ENCODE data around the gene TRPC4. TPM values are rescaled to one million over a fixed set of nuclear protein-coding genes. Genes with fewer than 3 reads are reported as not detected.

The TRPC4 gene
- polyA plus RNA-seq, 2 of the 4 experiments (the other 2 are of a cell fraction): 0.04 to 0.05 TPM

DNA sequence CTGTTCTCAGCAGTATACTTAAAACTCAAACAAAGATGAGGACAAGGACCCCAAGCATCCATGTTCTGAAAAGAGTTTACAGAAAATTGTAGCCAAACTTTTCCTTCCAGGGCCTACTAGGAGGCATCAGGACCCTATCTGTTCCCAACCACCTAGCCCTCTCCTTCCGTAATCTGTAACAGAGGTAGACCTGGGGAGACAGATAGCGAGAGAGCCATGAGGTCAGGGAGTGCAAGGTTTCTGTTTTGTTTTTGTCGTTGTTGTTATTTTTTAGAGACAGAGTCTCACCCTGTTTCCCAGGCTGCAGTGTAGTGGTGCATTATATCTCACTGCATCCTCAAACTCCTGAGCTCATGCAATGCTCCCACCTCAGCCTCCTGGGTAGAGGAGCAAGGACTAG, 187.1 kb downstream of the TRPC4 start:
- Histone ChIP-seq H3K27ac (no peak overlapping the region), H3K4me2 (no peak overlapping the region), H3K4me1 (no peaks in the 10 kb centered on the region), H3K9me3 (no peaks in the 10 kb centered on the region), H3K4me3 (no peak overlapping the region)
- ATAC-seq (no peak), DNase-seq (ENCODE audit: low read depth in 1 of 2, low spot score in 1 of 2) (no peak), FAIRE-seq (no peak)
- no peak for TF ChIP-seq CBX2 (IDR thresholded peaks at IDR 0.05; ENCODE audit: borderline replicate concordance, low read depth)
- TF ChIP-seq ZNF302 (CRISPR knock-in tag; IDR thresholded peaks at IDR 0.05): no peak
- no peak for TF ChIP-seq TFCP2L1 (CRISPR knock-in tag; IDR thresholded peaks at IDR 0.05)
- TF ChIP-seq JUN (IDR thresholded peaks at IDR 0.05): no peak
- no peak for TF ChIP-seq CHD4 (IDR thresholded peaks at IDR 0.05; ENCODE audit: borderline replicate concordance)
- TF ChIP-seq NFE2L2 (conservative IDR thresholded peaks at IDR 0.05; ENCODE audit: low read length): no peak
- no peak for TF ChIP-seq RCOR1 (IDR thresholded peaks at IDR 0.05; ENCODE audit: low read depth, low read length)
- no peak for TF ChIP-seq POLR2A (IDR thresholded peaks at IDR 0.05; ENCODE audit: low read length)
- no peak for TF ChIP-seq HDAC2 (IDR thresholded peaks at IDR 0.05)
- WGBS (ENCODE audit: missing lambda C conversion rate): 66% methylated on average over 3 of the region's 3 CpGs
- POLR2A ChIA-PET: no interaction called here
- CTCF ChIA-PET: interaction anchor here (0.7 kb wide), 1 partner anchor 43 kb away, joined by 3 read pairs; no protein-coding TSS in a partner anchor

DNA sequence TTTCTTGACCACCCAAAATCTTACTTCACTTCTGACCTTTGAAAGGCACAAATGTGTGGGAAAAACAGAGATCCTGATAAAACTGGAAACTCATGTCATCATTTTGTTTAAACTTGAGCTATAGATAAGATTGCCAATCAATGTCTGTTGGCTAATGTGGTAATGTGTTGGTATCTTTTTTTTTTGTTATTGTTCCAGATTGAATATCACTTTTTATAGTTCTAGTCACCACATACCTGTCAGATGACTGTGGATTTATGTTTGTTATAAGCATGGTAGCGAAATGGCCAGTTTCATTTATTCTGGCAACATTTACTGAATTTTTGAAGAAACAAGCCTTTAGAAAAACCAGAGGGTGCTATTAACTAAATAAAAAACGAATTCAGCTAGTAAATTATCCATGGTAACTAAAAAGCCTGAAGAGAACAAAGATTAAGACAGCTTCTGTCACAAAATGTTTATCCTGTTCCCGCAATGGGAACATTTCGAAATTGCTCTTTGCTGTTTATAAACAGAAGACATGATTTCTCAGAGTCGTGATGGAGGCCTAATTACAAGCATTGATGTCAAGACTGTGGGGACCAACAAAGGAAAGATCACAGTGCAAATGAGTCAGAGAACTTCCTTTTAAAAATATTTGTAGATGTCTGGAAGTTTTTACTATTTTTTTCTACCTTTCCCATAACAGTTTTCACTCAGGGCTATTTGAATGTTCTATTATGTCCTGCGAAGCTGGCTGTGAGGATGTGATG, 188.1 kb downstream of the TRPC4 start:
- Histone ChIP-seq H3K4me1 (no peaks in the 10 kb centered on the region), H3K9me3 (no peaks in the 10 kb centered on the region), H3K4me3 (no peak overlapping the region), H3K27ac (no peak overlapping the region), H3K4me2 (no peak overlapping the region)
- no peak for ATAC-seq
- WGBS (ENCODE audit: missing lambda C conversion rate): 38% methylated on average over 6 of the region's 6 CpGs
- no peak for FAIRE-seq
- POLR2A ChIA-PET: no interaction called here
- CTCF ChIA-PET: interaction anchor here (0.7 kb wide), 1 partner anchor 86 kb away, joined by 3 read pairs; no protein-coding TSS in a partner anchor
- TF ChIP-seq TP53 (CRISPR knock-in tag; IDR thresholded peaks at IDR 0.05): no peak
- TF ChIP-seq FOSB (CRISPR knock-in tag; IDR thresholded peaks at IDR 0.05): no peak
- TF ChIP-seq RFX5 (IDR thresholded peaks at IDR 0.05): no peak
- no peak for TF ChIP-seq KDM5A (IDR thresholded peaks at IDR 0.05)
- TF ChIP-seq FOXS1 (CRISPR knock-in tag; IDR thresholded peaks at IDR 0.05): no peak
- TF ChIP-seq ZNF302 (CRISPR knock-in tag; IDR thresholded peaks at IDR 0.05): no peak
- no peak for TF ChIP-seq RCOR1 (IDR thresholded peaks at IDR 0.05; ENCODE audit: low read depth, low read length)
- TF ChIP-seq KDM1A (IDR thresholded peaks at IDR 0.05; ENCODE audit: low read depth): no peak
- TF ChIP-seq E2F6 (IDR thresholded peaks at IDR 0.05; ENCODE audit: borderline replicate concordance, low read depth): no peak
- TF ChIP-seq, protein P1, sequence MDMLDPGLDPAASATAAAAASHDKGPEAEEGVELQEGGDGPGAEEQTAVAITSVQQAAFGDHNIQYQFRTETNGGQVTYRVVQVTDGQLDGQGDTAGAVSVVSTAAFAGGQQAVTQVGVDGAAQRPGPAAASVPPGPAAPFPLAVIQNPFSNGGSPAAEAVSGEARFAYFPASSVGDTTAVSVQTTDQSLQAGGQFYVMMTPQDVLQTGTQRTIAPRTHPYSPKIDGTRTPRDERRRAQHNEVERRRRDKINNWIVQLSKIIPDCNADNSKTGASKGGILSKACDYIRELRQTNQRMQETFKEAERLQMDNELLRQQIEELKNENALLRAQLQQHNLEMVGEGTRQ (IDR thresholded peaks at IDR 0.05): no peak
- TF ChIP-seq CHD4 (IDR thresholded peaks at IDR 0.05; ENCODE audit: borderline replicate concordance): no peak
- no peak for TF ChIP-seq POLR2A (IDR thresholded peaks at IDR 0.05; ENCODE audit: low read length)
- TF ChIP-seq JUNB (IDR thresholded peaks at IDR 0.05): no peak
- no peak for TF ChIP-seq ZSCAN20 (CRISPR knock-in tag; IDR thresholded peaks at IDR 0.05)
- no peak for TF ChIP-seq HOXB13 (CRISPR knock-in tag; IDR thresholded peaks at IDR 0.05; ENCODE audit: low read depth)
- no peak for DNase-seq (ENCODE audit: low read depth in 1 of 2, low spot score in 1 of 2)

DNA sequence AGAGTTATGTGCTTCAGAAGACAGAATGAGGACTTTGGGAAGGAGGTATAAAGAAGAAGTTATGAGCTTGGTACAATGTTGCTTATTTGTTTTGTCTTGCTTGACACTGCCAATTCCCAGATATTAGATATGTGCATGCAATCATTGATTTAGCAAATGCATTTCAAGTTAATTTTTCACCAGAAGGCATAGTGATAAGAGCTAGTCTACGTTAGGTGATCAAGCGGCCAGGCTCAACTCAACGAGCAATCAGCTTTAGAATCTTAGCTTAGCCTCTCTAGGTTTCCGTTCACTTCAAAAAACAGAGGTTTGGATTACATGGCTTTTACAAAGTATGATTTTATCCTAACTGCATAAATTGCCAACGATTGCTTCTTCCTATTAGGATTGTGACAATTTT, 189.4 kb downstream of the TRPC4 start:
- CTCF ChIA-PET: interaction anchor here (1.2 kb wide), 1 partner anchor 9 kb away, joined by 5 read pairs; no protein-coding TSS in a partner anchor
- ATAC-seq (no peak), DNase-seq (ENCODE audit: low read depth in 1 of 2, low spot score in 1 of 2) (no peak), FAIRE-seq (no peak)
- Histone ChIP-seq H3K4me1 (no peaks in the 10 kb centered on the region), H3K4me2 (no peak overlapping the region), H3K4me3 (no peak overlapping the region), H3K9me3 (no peaks in the 10 kb centered on the region), H3K27ac (no peak overlapping the region)
- WGBS (ENCODE audit: missing lambda C conversion rate): 70% methylated on average over 5 of the region's 5 CpGs
- TF ChIP-seq NR3C1 (IDR thresholded peaks at IDR 0.05): no peak
- TF ChIP-seq MAFK (IDR thresholded peaks at IDR 0.05; ENCODE audit: partially characterized antibody): no peak
- TF ChIP-seq, protein P2, sequence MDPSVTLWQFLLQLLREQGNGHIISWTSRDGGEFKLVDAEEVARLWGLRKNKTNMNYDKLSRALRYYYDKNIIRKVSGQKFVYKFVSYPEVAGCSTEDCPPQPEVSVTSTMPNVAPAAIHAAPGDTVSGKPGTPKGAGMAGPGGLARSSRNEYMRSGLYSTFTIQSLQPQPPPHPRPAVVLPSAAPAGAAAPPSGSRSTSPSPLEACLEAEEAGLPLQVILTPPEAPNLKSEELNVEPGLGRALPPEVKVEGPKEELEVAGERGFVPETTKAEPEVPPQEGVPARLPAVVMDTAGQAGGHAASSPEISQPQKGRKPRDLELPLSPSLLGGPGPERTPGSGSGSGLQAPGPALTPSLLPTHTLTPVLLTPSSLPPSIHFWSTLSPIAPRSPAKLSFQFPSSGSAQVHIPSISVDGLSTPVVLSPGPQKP (IDR thresholded peaks at IDR 0.05; ENCODE audit: low read depth, low read length): no peak
- TF ChIP-seq CEBPB (IDR thresholded peaks at IDR 0.05): no peak
- no peak for TF ChIP-seq GATA3 (IDR thresholded peaks at IDR 0.05; ENCODE audit: borderline replicate concordance)
- TF ChIP-seq HEYL (CRISPR knock-in tag; IDR thresholded peaks at IDR 0.05): no peak
- no peak for TF ChIP-seq CBX2 (IDR thresholded peaks at IDR 0.05; ENCODE audit: borderline replicate concordance, low read depth)
- TF ChIP-seq KDM5A (IDR thresholded peaks at IDR 0.05): no peak
- no peak for TF ChIP-seq POLR2A (IDR thresholded peaks at IDR 0.05; ENCODE audit: low read length)
- TF ChIP-seq RFX5 (IDR thresholded peaks at IDR 0.05): no peak
- POLR2A ChIA-PET: no interaction called here

Data from A549 (cell line).